SKM-1 (cell line): ENCODE data around the gene CRYBA1.
A peak's percentile ranks its signal among the peaks of the same experiment; 100 is the strongest.

ENCODE experiments used
- DNase-seq: peaks from one replicate; lab custom pipeline; 2025; ENCODE audit not compliant: unreplicated experiment; lab: John Stamatoyannopoulos, UW

The CRYBA1 gene

GRCh38 chr17:29278692-29279091 lies 32.0 kb downstream of the CRYBA1 start:
- DNase-seq = no peak

- DNase-seq = no peak
These were observed 32.9 kb downstream of the CRYBA1 start for GRCh38 chr17:29279397-29280070.

DNA sequence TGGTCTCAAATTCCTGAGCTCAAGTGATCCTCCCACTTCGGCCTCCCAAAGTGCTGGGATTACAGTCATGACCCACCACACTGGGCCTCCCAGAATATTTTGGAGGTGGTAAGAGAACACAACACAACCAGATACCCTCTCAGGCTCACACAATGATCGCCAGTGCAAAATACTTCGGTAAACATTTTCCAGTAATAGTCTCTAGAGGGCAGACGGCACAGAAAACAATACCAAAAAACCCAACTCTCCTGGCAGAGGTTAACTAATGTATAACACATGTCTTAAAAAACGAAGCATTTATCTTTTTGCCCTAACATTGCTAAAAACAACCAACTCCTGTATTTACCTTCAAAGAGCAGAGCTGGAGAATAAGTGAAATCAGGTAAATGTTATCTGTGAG lies 36.8 kb downstream of the CRYBA1 start:
- no peak for DNase-seq

DNA sequence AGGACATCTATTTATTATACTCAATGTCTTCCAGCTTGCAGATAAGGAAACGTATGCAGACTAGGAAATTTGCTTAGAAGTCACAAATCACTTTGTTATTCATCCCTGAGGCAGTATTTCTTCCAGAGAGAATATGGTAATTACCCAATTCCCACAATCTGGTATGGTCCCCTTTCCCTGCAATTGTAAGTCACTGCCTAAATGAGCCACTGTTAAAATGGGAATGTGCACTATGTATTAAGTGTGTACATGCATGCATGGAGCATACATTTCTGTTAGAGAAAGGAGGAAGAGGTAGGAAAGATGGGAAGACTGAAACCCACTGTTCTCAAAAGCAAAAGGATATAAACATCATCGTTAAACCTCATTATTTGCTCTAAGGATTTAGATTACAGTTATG lies 37.3 kb downstream of the CRYBA1 start:
- no peak for DNase-seq

GRCh38 chr17:29289852-29290251 lies 43.2 kb downstream of the CRYBA1 start:
- DNase-seq = no peak

DNA sequence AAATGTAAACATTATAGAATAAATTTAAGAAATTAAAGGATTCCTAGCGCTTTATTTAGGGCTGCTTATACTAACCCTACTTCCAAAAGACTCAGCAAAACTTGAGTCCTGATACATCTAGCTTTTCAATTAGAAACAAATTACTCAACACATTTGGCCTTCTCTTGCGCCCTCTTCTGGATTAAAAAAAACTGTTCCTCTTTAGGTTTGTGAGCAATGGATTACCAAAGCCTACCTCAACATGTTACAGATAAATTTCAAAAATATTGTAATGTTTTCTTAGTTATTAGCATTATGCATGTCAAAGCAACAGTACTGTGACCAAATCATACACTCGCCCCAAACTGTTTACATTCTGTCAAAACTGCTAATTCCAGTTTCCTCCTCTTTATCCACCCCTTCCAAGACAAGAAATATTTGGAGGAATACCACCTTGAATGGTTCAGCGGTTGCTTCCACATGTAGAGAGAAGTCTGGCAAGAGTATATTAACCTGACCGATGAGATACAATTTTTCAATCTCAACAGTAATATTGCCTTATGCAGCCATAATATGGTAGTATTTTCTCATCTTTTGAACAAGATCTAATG lies 44.6 kb downstream of the CRYBA1 start:
- DNase-seq = peak; percentile 45

- no peak for DNase-seq
These were observed 45.7 kb downstream of the CRYBA1 start for GRCh38 chr17:29292071-29292991.

DNA sequence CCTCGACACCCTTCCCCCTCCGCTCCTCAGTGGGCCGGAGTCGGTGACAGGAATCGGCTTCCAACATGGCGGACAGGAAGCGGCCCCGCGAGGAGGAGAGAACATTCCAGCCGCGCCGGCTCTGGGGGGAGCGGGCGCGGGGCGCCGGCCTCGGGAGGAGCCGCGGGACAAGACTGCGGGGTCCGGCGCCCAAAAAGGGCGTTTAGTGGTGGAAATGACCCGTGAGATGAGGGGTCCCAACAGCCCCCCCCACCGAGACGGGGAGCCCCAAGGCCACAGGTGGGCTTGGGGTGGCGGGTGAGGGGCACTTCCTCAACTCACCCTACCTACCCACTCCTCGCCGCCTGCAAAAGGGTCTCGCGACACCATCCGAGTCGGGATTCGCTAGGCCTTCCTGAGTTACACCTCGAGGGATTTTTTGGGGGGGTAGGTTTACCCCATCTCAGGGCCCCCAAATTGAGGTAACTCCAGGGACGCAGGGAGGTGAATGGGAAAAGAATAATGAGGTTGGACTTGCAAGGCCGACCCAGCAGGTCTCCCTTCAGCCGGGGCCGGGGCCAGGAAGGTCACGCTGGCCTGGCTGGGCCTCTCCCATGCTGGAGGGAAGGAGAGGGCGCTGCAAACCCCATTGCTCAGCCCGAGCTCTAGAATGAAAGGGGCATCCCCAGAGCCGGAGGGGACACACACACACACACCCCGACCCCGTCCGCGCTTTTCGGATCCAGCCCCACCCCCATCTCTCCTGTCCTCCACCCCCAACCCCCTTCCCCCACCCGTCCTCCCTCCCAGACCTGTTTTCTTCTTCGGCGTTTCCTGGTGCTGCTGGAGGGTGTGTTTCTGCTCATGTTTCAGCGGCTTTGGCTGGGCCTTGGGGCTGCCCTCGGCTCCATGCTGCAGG lies 46.6 kb downstream of the CRYBA1 start:
- peak; percentile 21 for DNase-seq

GRCh38 chr17:29293890-29294579 lies 47.4 kb downstream of the CRYBA1 start, which contains the start of gene NUFIP2:
NUFIP2 (minus strand) TSS chr17:29294148; CDS start chr17:29294059, 89 bp downstream.
- DNase-seq = peak; percentile 97

- no peak for DNase-seq
These were observed 47.9 kb downstream of the CRYBA1 start for GRCh38 chr17:29294580-29294900.

GRCh38 chr17:29295420-29295819 lies 48.8 kb downstream of the CRYBA1 start:
- no peak for DNase-seq

DNA sequence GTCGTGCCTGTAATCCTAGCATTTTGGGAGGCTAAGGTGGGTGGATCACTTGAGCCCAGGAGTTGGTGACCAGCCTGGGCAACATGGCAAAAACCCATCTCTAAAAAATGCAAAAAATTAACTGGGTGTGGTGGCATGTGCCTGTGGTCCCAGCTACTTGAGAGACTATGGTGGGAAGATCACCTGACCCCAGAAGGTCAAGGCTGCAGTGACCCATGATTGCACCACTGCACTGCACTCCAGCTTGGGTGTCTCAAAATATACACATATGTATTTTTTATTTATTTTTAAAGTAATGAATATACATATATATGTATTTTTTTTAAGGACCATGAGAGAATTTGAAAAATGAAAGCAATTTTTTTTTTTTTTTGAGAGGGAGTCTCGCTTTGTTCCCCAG lies 52.4 kb downstream of the CRYBA1 start:
- no peak for DNase-seq

GRCh38 chr17:29303386-29303785 lies 56.7 kb downstream of the CRYBA1 start:
- DNase-seq = no peak
